Measurements from ENCODE around the gene HOXA9.

HOXA9 gene

GRCh38 chr7:27175626-27176523 lies 10.5 kb upstream of the HOXA9 start:
- no peak for DNase-seq

GRCh38 chr7:27174874-27175625 lies 9.7 kb upstream of the HOXA9 start:
- DNase-seq: no peak

GRCh38 chr7:27173956-27174873 lies 8.9 kb upstream of the HOXA9 start, which contains the start of gene HOXA10:
Gene HOXA10 (minus strand): TSS chr7:27174320. CDS start chr7:27174306, 14 bp downstream.
- DNase-seq: peak; percentile 36

- peak; percentile 64 for DNase-seq
Observed at GRCh38 chr7:27173511-27173955, 8.2 kb upstream of the HOXA9 start.

- DNase-seq: peak; percentile 74
Observed at GRCh38 chr7:27172823-27173510, 7.6 kb upstream of the HOXA9 start.

- DNase-seq: no peak
Observed at GRCh38 chr7:27172315-27172774, 7.0 kb upstream of the HOXA9 start.

GRCh38 chr7:27171637-27172314 lies 6.4 kb upstream of the HOXA9 start:
- DNase-seq: peak; percentile 50

- DNase-seq: no peak
Observed at GRCh38 chr7:27171325-27171636, 5.9 kb upstream of the HOXA9 start.

- DNase-seq: no peak
Observed at GRCh38 chr7:27170426-27171324, 5.3 kb upstream of the HOXA9 start.

GRCh38 chr7:27169658-27170425 lies 4.5 kb upstream of the HOXA9 start:
- DNase-seq: peak; percentile 85

GRCh38 chr7:27168265-27168947 lies 3.1 kb upstream of the HOXA9 start:
- peak; percentile 85 for DNase-seq

- DNase-seq: no peak
Observed at GRCh38 chr7:27167916-27168264, 2.6 kb upstream of the HOXA9 start.

GRCh38 chr7:27166531-27167505 lies 1.5 kb upstream of the HOXA9 start:
- peak; percentile 22 for DNase-seq

GRCh38 chr7:27165996-27166530 lies 726 bp upstream of the HOXA9 start:
- DNase-seq: no peak

GRCh38 chr7:27164367-27165088 lies 809 bp downstream of the HOXA9 start:
- DNase-seq: no peak

- no peak for DNase-seq
Observed at GRCh38 chr7:27164045-27164366, 1.3 kb downstream of the HOXA9 start.

All from COR-L47 (cell line).